Stimulated activated naive CD8-positive, alpha-beta T cell treated with anti-CD3 and anti-CD28 coated beads, Interleukin-15, Interleukin-2, amounts not matched to agents 100 U/mL and 50 U/mL, for 24 hours (primary cell): ENCODE measurements around the gene FBXO47.
"Not testable (repeated sequence)": the region's sequence is repeated elsewhere in the genome, so short reads cannot be mapped to it uniquely, and the experiment has no call there.

Source experiments
- ATAC-seq: fragments of 150-1000 bp; cut with Tn5 transposase; one replicate; pipeline ENCODE4 v1.10.0; 2021
- DNase-seq: peaks from one replicate; pipeline ENCODE4 v3.0.0; 2021

FBXO47 gene

GRCh38 chr17:38980490-38981217 lies 13.5 kb upstream of the FBXO47 start:
- ATAC-seq, result no peak
- DNase-seq, result no peak

- DNase-seq (no peak), ATAC-seq (no peak)
Measured at GRCh38 chr17:38978180-38978579, 11.0 kb upstream of the FBXO47 start.

- not testable (repeated sequence) for DNase-seq, ATAC-seq
Measured at GRCh38 chr17:38976187-38976551, 9.0 kb upstream of the FBXO47 start.

- DNase-seq, result no peak
Measured at GRCh38 chr17:38970804-38971203, 3.6 kb upstream of the FBXO47 start.

GRCh38 chr17:38970128-38970527 lies 2.9 kb upstream of the FBXO47 start:
- DNase-seq (no peak), ATAC-seq (no peak)

More at GRCh38 chr17:38970804-38971203, 3.6 kb upstream of the FBXO47 start:
- ATAC-seq, result no peak

GRCh38 chr17:38969281-38969680 lies 2.1 kb upstream of the FBXO47 start:
- ATAC-seq (no peak), DNase-seq (no peak)

- ATAC-seq (no peak), DNase-seq (no peak)
Measured at GRCh38 chr17:38961413-38961812, 5.8 kb downstream of the FBXO47 start.

- DNase-seq, result no peak
- no peak for ATAC-seq
Measured at GRCh38 chr17:38960402-38960801, 6.8 kb downstream of the FBXO47 start.

- no peak for DNase-seq
- ATAC-seq, result peak; percentile 63
Measured at GRCh38 chr17:38959508-38959907, 7.7 kb downstream of the FBXO47 start.

- no peak for DNase-seq
- ATAC-seq, result no peak
Measured at GRCh38 chr17:38958756-38959155, 8.4 kb downstream of the FBXO47 start.

- DNase-seq, result no peak
- ATAC-seq, result no peak
Measured at GRCh38 chr17:38958326-38958725, 8.9 kb downstream of the FBXO47 start.

GRCh38 chr17:38953800-38954199 lies 13.4 kb downstream of the FBXO47 start:
- ATAC-seq, result not testable (repeated sequence)

GRCh38 chr17:38947189-38947588 lies 20.0 kb downstream of the FBXO47 start:
- no peak for DNase-seq
- ATAC-seq, result no peak

More at GRCh38 chr17:38953800-38954199, 13.4 kb downstream of the FBXO47 start:
- DNase-seq, result not testable (repeated sequence)

GRCh38 chr17:38943607-38944006 lies 23.6 kb downstream of the FBXO47 start:
- ATAC-seq (no peak), DNase-seq (no peak)

- DNase-seq (no peak), ATAC-seq (no peak)
Measured at GRCh38 chr17:38942696-38943334, 24.4 kb downstream of the FBXO47 start.

- DNase-seq (no peak), ATAC-seq (no peak)
Measured at GRCh38 chr17:38940404-38940803, 26.8 kb downstream of the FBXO47 start.

GRCh38 chr17:38939987-38940386 lies 27.2 kb downstream of the FBXO47 start:
- DNase-seq (no peak), ATAC-seq (no peak)

GRCh38 chr17:38933962-38934361 lies 33.2 kb downstream of the FBXO47 start:
- DNase-seq, ATAC-seq: not testable (repeated sequence)

- not testable (repeated sequence) for DNase-seq, ATAC-seq
Measured at GRCh38 chr17:38930782-38931181, 36.4 kb downstream of the FBXO47 start.

- peak; percentile 89 for ATAC-seq
Measured at GRCh38 chr17:38926293-38927070, 40.7 kb downstream of the FBXO47 start.

GRCh38 chr17:38925263-38925995 lies 41.8 kb downstream of the FBXO47 start, which contains the start of gene LASP1NB:
LASP1NB (plus strand) TSS chr17:38925614.
- DNase-seq (peak; percentile 78), ATAC-seq (peak; percentile 43)

More at GRCh38 chr17:38926293-38927070, 40.7 kb downstream of the FBXO47 start:
- no peak for DNase-seq
